DND-41 (cell line): ENCODE results near the gene ASXL2.

Experiments
- EZH2 ChIP-seq: IDR thresholded peaks from 3 replicates; pipeline ENCODE4 v1.6.1; 2012; ENCODE audit warnings: borderline replicate concordance, low read depth, mild to moderate bottlenecking, moderate library complexity, low read length, inconsistent platforms; ENCODE audit not compliant: severe bottlenecking
- TF ChIP-seq, protein P1 (sequence below): IDR thresholded peaks from 2 replicates; pipeline ENCODE4 v1.5.1; 2012; ENCODE audit warnings: borderline replicate concordance, low read length, moderate library complexity, mild to moderate bottlenecking; ENCODE audit not compliant: poor library complexity, severe bottlenecking; ENCODE audit errors: extremely low read depth

DNA sequence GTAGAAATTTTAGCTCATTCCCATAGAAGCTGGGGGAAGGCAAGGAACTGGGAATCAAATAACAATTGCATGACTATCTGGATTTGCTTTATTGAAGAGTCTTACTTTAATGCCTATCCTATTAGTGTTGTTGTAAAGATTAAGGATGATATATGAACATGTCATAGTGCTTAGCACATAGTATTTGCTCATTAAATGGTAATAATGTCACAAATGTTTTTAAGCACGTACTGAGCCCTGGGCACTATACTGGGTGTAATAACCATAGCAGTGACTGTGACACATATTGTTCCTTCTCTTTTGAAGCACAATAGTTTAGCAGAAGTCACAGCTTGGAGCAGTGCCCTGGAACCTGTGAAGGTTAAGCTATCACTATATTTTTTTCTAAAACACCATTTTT is 157.7 kb downstream of the ASXL2 start:
- TF ChIP-seq, protein P1, sequence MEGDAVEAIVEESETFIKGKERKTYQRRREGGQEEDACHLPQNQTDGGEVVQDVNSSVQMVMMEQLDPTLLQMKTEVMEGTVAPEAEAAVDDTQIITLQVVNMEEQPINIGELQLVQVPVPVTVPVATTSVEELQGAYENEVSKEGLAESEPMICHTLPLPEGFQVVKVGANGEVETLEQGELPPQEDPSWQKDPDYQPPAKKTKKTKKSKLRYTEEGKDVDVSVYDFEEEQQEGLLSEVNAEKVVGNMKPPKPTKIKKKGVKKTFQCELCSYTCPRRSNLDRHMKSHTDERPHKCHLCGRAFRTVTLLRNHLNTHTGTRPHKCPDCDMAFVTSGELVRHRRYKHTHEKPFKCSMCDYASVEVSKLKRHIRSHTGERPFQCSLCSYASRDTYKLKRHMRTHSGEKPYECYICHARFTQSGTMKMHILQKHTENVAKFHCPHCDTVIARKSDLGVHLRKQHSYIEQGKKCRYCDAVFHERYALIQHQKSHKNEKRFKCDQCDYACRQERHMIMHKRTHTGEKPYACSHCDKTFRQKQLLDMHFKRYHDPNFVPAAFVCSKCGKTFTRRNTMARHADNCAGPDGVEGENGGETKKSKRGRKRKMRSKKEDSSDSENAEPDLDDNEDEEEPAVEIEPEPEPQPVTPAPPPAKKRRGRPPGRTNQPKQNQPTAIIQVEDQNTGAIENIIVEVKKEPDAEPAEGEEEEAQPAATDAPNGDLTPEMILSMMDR = no peak
- no peak for TF ChIP-seq EZH2
